GM18907 (cell line): ENCODE data around the gene IL2RA.
"Not testable (repeated sequence)": the region's sequence is repeated elsewhere in the genome, so short reads cannot be mapped to it uniquely, and the experiment has no call there.

Experiments
- ATAC-seq: cut with Tn5 transposase; IDR thresholded peaks from one replicate; pipeline ENCODE4 v1.9.1; 2021; ENCODE audit warnings: mild to moderate bottlenecking, moderate library complexity; ENCODE audit not compliant: unreplicated experiment

The IL2RA gene

DNA sequence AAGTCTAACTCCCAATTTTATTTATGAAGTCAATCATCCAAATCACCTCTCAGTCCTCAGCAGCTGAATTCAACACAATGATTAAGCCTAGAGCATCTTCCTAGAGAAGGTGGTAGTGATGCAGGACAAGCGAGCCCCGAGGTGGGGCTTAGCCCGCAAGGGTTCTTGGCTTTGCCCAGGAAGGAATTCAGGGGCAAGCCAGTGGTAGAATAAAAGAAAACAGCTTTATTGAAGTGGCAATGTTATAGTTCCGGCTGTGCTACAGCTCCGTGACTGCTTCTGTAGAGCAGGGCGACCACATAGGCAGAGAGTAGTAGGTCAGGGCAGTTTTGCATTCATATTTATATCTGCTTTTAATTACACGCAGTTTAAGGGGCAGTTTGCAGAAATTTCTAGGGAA is 18.1 kb downstream of the IL2RA start:
- no peak for ATAC-seq

DNA sequence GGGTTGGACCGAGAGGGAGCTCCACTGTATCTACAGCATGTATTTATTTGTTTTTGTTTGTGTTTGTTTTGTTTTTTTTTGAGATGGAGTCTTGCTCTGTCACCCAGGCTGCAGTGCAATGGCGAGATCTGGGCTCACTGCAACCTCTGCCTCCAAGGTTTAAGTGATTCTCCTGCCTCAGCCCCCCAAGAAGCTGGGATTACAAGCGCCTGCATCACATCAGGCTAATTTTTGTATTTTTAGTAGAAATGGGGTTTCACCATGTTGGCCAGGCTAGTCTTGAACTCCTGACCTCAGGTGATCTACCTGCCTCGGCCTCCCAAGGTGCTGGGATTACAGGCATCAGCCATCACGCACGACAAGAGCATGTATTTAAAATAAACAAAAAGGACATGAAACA is 18.8 kb downstream of the IL2RA start:
- ATAC-seq = not testable (repeated sequence)

DNA sequence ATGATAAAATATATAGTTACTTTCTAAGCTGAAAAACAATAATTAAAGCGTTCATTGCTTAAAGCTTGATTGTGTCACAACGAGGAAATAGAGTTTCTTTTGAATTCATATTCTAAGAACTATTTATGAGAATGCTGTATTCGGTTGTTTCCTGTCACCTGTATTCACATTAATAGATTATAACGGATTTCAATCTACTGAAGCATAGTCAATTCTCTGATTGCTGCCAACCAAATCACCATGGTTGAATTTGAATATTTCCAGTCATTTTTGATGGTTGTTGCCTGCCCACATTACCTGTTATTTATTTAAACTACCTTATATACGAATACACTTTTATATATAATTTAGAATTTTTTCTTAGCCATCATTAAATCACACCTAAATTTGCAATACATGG is 22.0 kb downstream of the IL2RA start:
- no peak for ATAC-seq

DNA sequence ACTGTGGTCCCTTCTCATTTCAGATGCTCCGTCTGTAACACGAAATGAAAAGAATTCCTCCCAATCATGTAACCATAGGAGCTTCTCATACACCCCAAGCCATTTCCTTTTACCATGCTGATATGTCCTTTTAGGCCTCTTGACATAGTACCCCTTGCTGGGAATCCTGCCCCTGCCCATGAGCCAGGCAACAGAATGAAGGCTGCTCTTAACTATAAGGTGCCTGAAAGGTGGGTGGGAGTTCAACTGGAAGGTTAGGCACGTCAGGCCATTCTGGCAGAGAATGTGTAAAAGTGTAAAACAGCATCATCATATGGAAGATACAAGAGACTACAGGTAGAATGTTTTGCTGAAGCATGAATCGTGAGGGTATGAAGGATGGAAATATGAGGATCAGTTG is 22.5 kb downstream of the IL2RA start:
- no peak for ATAC-seq

DNA sequence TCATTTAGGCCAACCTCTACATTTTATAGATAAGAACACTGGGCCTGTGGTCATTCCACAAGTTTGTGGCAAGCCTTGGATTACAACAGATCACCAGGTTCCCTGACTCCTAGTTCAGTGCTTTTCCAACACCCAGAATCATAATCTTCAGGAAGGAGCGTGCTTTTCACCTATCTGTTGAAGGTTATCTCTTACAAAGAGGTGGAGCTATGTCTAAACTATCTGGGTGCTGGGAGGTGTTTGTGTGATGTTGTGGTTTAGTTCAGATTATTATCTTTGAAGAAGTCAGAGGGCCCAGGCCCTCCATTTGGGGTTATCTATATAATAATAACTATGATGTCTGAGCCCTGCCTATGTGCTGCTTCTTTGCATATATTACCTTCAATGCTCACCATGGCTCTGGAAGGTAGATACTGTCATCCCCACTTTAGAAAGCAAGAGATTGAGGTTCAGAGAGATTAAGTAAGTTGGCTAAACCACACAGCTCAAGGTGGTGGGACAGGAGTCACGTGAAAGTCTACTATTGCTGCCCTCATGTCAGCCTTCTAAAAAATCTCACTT is 24.0 kb downstream of the IL2RA start:
- ATAC-seq = no peak

DNA sequence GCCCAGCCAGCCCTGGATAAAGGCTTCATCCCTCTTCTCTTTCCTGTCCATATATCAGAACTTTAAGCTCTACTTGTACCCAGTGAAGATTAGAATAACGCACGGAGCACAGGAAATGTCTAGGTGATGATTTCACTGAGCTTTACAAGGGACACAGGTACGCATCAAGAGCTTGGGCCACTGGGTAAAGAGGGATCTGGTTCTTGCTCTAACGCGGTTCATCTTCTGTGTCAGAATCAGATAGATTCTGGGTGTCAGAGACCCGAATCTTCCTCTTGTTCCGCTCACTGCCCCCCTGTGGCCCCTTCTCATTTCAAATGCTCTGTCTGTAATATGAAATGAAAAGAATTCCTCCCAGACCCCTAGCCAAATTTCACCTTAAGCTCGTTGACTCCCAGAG is 24.7 kb downstream of the IL2RA start:
- no peak for ATAC-seq

DNA sequence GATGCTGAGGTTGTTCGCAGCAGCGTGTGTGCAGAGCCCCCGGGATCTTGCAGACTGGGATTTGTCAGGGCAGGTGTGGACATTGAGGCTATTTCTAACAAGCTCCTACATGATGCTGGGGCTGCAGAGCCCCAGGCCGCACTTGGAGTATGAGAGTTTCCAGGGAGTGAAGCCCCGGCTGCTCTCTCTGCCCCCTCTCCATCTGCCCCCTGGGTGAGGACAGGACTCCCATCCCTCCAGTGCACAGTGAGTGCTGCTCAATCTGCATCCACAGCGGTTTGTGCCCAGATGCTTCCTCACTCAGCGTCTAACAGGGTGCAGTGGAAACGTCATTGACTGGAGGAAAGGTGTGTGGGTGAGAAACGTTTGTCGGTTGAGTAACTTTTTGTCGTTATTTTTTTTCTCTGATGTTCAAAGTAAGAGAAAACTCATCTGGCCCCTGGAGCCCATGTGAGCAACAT is 25.3 kb downstream of the IL2RA start:
- no peak for ATAC-seq

DNA sequence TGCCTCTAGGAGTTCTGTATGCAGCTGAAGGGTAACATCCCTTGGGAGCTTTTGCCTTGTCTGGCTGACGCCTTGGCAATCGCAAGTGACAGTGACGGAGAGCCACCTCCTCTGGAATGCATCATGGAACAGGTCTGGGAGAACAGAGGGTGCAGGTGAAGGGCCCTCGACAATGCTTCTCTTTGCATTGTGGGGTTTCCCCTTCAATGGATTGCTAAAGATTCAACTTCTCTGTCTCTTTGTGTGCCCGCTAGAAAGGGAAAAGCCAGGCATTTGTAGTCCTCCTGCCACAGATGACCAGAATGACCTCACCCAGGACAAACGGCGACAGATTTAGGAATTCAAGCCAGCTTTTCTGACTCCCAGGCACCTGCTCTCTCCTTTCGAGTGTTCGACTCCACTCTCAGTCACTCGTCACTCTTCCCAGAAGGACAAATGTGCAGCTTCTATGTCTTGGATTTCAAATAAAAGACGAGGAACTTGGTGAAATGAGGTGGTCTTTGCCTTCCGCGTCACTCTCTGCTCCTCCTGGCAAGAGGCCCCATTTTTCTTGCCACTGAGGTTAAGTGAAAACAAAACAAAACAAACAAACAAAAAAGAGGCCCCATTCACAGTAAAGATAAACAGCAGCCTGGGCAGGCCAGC is 26.1 kb downstream of the IL2RA start:
- no peak for ATAC-seq

DNA sequence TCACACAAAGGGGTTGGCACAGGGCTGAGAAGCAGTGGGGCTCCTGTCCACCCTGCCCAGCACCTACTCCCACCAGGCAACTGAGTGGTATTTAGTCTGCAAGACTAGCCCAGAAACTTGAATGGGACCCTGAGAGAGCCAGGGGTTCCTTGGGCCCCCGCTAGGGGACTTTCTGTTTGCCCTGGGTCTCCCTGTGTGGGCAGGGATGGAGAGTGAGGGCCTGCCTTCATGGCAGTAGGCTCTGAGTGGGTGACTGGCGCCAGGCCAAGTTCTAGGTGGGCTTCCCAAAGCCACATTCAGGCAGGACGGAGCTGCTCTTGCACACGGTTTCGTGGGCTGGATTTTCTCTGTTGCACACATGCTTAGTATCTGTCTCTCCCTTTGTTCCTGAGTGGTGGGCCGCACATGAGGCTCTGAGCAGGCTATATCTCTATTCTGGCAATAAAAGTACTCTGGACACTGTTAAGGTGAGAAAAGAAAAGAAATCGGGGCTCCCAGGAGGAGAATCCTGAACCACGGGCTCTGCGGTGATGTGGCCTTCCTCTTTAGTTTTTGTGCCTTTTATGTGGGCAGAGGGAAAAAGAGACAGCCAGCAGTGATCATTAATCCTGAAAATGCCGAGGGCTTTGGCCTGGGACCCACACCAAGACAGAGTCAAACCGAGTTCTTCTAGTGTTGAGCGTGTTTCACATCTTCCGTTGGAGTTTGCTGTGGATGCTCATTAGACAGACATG is 26.9 kb downstream of the IL2RA start:
- no peak for ATAC-seq

DNA sequence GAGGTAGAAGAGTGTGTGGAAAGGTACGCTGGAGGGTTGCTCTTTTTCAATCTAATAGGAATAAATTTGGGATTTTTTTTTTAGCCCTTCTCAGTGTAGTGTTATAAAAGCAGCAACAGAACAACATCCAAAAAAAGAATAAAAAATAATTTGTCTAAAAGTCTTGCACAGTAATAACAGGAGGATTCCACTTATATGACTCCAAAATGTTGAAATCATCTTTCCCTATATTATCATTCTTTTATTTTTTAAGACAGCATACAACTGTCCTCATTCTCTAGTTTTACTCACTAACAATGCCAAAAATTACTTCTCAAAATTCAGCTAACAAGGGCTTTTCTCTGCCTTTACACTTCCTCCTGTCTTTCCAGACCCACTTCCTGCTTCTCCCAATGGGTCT is 27.8 kb downstream of the IL2RA start:
- ATAC-seq = no peak

DNA sequence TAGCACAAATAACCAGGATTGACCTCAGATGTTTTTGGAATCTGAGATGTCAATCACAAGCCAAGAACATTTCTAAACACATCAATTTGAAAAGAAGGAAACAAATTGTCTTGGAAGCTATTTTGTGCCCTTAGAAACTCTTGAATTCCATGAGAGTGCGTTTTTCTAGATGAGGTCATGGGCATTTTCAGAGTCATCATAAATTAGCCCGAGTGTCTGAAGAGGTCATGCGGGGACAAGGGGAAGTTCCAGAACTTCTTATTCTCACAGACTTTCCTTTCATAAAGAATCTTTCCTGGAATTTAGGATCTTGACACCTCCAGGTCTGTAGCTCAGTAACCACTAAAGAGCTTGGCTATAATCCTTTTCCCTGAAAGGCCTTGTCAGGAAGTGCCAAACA is 28.2 kb downstream of the IL2RA start:
- ATAC-seq = no peak

DNA sequence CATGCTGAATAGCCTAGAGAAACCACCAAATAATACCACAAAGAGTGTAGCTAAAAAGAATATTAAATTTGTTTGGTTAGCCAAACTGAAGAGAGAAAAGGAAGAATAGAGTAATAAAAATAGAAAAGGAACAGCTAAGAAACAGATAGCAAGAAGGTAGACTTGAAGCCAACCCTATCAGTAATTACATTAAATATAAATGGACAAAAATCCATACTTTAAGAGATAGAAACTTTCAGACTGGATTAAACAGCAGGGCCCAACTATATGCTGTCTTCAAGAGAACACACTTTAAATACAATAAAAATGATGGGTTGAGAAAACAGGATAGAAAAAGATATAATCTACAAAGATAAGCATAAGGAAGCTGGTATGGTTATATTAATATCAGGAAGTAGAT is 31.2 kb downstream of the IL2RA start:
- no peak for ATAC-seq

DNA sequence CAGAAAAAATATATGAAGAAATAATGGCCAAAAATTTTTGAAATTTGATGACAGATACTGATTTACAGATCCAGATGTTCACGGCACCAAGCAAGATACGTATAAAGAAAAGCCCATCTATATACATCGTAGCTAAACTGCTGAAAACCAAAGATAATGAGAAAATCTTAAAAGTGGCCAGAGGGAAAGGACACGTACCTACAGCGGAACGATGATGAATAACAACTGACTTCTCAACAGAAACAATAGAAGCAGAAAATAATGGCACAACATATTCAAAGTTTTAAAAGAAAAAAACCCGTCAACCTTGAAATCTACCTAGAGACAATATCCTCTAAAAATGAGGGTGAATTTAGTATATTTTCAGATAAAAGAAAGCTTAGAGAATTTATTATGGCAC is 31.9 kb downstream of the IL2RA start:
- ATAC-seq = no peak

DNA sequence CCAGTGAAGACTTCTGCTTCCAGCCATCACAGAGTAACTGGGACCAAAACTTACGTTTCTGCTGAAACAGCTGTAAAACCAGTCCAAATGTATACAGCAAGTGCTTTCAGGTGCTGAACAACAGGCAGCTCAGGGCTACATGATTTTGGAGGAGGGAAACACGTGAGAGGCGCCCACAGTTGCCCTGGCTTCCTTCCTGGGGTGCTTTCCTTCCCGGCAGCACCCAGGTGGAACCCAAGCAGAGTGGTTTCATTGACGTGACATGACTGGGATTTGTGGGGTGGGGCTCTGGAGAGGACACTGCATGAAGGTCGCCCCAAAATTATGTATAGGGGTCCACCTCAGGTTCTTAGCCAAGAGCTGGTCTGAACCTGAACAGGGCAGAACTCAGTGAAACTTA is 34.2 kb downstream of the IL2RA start:
- no peak for ATAC-seq

DNA sequence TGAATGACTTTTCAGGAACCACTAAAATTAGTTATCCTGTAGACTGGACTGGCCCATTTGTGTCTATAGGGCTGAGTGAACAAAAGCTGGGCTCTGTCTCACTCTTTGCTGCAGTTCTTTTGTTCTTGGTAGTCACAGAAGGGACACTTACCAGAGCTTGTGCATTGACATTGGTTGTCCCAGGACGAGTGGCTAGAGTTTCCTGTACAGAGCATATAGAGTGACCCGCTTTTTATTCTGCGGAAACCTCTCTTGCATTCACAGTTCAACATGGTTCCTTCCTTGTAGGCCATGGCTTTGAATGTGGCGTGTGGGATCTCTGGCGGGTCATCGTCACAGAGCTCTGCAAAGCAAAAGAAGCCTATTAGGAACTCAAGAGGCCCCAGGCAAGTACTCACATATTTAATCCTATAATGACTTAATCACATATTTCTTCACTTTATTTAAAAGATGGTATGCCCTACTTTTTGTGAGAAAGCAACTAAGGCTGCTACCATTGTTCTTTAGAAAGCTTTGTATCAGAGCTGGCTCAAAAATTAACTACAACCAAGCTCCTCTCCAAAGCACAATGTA is 36.4 kb downstream of the IL2RA start:
- no peak for ATAC-seq

DNA sequence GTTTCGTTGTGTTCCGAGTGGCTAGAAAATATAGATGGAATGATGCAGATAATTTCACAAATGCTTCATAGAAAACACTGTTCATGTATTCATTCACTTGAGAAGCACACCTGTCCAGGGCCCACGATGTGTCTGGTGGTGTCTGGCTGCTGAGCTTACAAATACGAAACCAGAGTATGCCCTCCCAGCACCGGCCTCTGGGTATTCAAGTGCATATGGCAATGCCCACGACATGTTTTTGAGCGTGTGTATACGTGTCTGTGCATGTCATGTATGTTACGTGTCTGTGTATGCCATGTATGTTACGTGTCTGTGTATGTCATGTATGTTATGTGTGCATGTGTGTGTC is 37.9 kb downstream of the IL2RA start:
- no peak for ATAC-seq

DNA sequence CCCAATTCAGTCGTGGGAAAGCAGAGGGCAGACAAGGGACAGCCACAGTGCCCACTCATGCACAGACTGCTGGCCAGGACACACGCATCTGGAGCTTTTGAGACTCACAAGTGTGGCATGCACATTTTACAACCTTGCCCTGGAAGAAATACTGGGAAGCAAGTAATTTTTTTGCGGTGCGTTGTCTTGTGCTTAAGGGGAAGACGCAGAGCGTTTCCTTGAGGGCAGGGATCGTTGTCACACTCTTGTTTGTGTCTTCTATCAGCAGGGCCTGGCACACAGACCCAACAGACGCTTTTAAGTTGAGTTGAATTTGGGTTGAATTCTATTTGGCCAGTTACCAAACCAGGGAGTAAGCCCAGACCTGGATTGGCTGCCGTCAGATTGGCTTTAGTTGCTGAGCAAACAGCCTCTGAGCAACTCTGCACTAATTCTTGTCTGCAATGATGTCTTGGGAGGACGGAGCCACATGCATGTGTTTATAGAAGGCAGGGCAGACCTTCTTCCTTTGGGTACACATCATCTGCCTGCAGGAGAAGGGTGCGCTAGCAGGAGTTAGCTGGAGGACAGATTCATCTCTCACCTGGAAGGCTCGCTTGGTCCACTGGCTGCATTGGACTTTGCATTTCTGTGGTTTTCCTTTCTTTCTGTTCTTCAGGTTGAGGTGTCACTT is 38.4 kb downstream of the IL2RA start:
- ATAC-seq = no peak

DNA sequence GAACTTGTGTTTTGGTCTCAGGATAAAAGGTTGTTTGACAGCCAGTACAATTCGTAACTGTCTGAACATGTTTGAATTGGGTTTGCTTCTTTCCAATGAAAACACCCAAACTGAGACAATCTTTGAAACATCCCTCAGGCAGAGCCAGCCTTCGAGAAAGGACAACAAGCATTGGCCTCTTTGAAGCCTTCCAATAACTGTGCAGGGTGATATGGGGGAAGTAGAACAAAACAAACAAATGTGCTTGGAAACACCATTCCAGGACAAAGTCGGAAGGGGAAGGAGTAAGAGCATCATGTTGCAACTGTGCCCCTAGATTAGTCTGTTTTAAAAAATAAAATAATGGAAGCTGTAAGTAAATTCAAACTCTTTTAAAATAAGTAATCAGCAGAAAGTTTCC is 39.5 kb downstream of the IL2RA start:
- ATAC-seq = no peak

DNA sequence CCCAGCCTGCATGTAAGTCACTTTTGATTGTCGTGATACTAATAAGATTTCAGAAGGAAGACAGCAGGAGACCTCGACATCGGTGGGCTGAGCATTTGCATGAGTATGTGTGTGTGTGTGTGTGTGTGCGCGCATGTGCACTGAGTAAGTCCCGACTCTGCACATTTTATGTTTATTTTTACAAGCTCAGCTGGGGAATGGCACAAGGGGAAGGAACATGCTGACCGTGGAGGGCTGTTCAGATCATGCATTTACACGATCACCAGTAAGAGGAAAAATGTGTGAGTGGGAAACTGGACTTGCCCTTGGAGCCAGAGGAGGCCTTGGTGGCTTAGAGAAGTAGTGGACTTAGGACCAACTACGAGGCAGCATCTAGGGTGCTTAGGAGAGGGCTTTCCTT is 41.3 kb downstream of the IL2RA start:
- no peak for ATAC-seq

DNA sequence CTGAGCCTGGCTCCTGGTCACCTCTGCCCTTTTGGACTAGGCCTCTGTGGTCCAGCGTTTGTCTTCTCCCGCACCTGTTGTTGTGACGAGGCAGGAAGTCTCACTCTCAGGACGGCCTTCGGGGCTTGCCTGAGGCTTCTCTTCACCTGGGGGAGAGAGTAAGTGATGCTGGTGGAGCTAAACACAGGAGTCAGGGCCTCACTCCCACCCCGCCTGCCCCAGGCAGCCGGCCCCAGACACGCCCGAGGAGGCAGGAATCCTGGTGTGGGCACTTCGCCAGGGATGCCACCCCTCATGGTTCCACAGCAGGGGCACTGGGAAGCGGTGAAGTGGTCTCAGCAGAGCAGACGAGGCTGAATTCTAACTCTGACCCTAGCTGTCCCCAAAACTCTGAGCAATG is 42.4 kb downstream of the IL2RA start:
- ATAC-seq = no peak

DNA sequence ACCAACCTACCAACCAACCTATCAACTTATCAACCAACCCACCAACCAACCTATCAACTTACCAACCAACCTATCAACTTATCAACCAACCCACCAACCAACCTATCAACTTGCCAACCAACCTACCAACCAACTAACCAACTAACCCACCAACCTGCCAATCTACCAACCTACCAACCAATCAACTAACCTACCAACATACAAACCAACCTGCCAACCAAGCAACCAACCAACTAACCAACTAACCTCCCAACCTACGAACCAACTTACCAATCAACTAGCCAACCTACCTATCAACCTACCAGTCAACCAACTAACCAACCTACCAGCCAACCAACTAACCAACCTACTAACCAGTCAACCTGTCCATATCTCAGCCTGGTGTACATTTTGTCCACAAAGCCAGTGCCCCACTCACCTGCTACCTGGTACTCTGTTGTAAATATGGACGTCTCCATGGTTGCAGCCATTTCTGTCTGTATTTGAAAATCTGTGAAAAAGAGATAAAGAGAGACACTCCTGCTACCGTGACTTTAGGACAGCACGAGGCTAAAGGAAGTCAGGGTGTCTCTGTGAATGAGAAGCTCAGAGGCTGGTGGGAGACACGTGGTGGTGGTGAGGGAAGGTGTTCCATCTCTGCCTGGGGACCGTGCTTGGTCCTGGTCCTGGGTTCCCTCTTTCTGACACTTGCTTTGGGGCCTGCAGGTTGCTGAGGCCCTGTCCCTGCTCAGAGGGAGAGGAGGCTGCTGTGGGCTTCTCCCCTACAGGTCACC is 43.0 kb downstream of the IL2RA start:
- no peak for ATAC-seq
